NCI-H1694 treated with DMSO at 0.1 percent for 48 hours (cell line): Measurements from ENCODE around the gene ELAVL3.
"Not testable (repeated sequence)": the region's sequence is repeated elsewhere in the genome, so short reads cannot be mapped to it uniquely, and the experiment has no call there.

Experiments used
- DNase-seq: peaks from one replicate; lab custom pipeline; 2025; lab: John Stamatoyannopoulos, UW

The ELAVL3 gene

DNA sequence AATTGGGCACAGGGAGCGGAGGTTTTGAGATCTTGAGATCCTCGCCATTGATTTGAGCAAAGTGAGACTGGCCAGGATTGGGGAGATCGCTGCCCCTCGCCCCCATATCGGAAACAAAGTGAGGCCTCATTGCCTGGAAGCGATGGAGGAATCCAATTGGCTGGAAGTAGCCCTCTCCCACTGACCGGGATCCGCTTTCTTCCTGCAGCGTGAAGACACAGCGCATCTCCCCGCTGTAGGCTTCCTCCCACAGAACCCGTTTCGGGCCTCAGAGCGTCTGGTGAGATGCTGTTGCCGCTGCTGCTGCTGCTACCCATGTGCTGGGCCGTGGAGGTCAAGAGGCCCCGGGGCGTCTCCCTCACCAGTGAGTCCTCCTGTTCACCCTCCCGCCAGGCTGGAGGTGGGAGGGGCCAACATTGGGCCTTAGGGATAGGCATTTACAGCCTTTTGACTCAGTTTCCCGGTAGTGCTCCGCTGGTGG is 45.0 kb downstream of the ELAVL3 start:
- DNase-seq, result no peak

DNA sequence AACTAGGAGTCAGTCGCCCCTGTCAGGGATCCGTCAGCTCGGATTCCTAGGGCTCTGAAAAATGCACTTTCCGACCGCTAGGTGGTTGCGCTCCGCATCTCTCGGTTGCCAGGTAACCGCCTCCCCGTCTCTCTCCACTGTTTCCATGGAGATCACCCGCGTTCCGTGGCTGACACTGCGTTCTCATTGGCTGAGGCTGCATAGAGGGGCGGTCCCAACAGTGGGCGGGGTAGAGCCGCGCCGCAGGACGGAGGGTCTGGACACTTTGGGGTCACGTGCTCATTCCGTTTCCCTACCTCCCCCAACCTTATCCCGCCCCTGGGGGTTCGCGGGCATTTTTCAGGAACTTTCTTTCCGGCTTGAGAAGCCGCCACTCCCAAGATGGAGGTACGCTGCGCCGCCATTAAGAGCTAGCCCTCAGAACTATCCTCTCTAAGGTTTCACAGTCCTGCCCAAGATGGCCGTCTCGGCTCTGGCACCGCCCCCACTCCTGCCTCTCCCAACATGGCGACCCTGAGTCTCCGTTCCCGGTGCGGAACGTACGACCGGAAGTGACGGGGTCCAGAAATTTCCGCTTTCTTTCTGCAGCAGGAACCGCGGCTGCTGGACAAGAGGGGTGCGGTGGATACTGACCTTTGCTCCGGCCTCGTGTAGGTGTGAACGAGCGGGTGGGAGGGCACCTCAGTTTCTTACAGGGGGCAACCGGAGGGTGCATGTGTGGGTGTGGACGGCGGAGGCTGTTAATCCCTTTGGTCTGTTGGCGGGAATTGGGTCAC is 45.6 kb downstream of the ELAVL3 start, which contains the start of the genes ODAD3 and PRKCSH:
Gene ODAD3, minus strand, starts transcription at position 65 of the 776 bp plus-strand sequence. CDS start 105 bp downstream, outside the sequence.
Gene PRKCSH, plus strand, starts transcription at position 579 of the 776 bp plus-strand sequence. CDS start 483 bp downstream, outside the sequence.
- peak; percentile 98 for DNase-seq

DNA sequence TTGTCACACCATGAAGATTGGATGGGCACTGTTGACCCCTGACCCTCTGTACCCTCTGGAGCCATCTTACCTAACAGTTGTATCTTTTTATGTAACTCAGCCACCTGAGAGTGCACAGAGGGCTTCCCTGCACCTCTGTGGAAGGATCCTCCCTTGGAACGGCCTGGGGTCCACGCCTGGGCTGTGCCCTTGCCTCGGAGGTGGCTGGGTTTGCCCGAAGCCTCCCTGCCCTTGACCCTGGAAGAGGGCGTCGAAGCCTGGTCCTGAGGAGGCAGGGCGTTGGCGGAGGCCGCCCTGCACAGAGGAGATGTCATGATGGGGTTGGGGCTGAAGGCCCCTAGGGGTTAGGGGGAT is 46.2 kb downstream of the ELAVL3 start:
- no peak for DNase-seq

DNA sequence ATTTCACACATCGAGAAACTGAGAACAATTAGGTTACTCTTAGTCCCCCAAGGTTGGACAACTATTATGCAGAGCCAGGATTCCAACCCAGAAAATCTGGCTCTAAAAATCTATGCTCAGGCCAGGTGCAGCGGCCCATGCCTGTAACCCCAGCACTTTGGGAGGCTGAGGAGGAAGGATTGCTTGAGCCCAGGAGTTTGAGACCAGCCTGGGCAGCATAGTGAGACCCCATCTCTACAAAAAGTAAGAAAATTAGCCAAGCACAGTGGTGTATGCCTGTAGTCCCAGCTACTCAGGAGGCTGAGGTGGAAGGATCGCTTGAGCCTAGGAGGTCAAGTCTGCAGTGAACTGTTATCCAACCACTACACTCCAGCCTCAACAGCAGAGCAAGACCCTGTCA is 47.3 kb downstream of the ELAVL3 start:
- DNase-seq, result not testable (repeated sequence)

DNA sequence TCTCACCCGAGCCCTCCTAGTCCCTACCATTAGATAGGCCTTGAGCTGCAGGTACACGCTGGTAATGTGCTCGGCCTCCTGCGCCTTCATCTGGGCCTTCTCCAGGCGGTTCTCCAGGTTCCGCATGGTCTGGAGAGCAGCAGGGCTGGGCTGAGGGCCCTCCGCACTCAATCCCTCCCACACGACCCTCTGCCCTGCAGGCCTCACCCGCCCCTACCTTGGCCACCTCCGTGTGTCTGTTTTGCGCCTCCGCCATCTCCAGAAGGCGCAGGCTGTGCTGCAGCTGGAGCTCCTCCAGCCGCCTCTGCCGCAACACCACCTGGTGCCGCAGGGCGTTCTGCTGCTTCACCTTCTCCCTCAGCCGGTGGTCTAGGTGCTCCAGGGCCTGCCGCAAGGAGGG is 54.2 kb downstream of the ELAVL3 start:
- DNase-seq, result no peak

DNA sequence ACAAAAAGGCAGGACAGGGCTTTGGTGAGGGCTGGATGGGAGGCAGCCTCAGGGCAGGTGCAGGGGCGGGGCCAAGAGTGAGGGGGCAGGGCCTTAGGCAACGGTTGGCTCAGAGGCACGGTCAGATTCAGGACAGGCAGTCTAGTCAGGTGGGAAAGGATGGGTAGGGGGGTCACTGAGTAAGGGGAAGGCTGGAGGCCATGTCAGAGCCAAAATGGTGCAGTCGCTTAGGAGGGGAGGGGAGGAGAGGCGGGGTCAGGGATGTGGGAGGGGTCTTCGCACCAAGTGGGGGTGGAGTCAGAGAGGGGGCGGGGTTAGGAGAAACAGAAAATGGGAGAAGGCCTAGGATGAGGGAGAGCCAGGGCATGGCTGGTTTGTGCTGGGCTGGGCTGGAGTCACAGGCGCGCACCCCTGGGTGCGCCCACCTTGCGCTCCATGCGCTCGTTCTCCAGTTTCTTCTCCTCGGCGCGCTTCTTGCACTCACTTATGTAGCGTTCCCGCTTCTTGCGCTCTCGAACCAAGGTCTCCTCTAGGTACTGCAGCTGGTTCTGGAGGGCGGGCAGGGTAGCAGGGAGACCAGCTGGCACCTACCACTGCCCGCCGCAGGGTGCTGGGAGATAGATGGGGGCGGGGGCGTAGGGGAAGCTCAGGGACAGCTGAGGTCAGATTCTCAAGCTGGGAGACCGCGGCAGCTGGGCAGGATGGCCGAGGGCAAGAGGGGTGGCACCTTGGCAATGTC is 55.0 kb downstream of the ELAVL3 start:
- no peak for DNase-seq

DNA sequence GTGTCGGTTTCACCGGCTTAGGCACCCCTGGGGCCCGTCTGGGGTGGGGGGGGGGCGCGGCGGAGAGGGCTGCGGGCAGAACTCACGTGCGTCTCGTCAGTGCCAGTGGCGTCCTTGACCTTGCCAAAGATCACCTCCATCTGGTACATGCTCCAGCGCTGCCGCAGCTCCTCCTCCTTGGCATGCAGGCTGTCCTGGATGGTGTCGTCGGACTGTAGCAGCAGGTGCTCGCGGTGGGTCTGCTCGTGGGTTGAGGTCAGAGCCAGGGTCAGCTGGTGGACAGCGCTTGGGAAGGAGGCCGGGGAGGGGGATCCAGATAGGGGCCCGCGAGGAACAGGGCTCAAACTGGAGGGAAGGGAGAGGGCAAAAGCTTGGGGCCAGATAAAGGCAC is 57.1 kb downstream of the ELAVL3 start:
- no peak for DNase-seq

DNA sequence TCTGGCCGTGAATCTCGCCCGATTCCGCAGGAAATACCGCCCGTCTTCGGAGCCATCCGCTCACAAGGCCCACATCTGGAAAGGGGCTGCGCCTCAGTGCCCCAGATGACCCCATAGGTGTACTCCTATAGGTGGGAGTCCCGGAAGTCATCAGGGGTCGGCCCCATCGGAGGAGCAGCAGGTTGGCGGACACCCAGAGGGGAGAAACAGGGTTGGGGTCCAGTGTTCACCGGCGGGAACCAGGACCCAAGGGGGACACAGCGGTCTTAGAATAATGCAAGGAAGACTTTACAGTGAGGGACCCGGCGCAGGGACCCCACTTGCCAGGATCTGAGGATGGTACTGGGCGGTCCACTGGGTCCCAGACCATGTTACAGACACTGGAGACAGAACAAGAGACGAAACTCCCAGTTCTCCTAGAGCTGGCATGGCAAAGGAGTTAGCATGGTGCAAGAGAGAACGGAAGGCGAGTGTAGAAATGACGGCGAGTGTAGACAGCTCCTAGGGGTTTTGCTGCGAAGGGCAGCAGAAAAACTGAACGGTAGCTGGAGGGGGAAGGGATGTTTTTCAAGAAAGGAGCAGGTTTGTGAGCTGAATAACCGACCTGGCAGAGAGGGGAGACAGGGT is 57.6 kb downstream of the ELAVL3 start:
- no peak for DNase-seq

- no peak for DNase-seq
Observed at GRCh38 chr19:11422163-11423065, 58.4 kb downstream of the ELAVL3 start.

DNA sequence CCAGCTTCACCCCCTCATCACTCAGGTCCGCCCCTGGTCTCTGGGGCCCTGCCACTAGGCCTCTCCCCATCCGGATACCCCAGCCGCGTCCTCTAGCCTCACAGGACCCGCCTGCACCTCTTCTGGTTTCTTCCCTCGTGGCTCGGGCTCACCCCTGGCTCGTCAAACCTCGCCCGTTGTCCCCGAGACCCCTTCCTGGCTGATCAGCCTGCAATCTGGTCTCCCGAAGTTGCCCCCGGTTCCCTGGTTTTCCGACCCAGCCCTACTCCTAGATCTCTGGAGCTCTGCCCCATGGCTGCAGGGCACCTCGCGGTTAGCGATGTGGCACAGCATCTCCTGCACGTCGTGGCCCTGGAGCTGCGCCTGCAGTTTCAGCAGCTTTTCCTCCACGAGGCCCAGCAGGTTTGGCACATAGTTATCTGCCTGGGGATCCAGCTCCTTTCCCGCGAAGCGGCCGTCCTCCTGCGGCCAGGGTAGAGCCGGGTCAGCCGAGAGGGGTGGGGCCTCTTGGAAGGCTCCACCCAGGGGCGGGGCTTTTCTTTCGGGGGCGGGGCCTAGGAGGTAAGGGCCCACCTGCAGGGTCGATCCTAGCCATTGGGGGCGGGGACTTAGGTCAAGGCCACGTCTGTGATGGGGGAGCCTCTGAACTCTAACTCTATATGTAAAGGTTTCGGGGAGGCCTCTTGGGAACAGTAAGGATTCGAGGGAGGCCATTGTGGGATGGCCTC is 59.3 kb downstream of the ELAVL3 start:
- DNase-seq, result no peak

DNA sequence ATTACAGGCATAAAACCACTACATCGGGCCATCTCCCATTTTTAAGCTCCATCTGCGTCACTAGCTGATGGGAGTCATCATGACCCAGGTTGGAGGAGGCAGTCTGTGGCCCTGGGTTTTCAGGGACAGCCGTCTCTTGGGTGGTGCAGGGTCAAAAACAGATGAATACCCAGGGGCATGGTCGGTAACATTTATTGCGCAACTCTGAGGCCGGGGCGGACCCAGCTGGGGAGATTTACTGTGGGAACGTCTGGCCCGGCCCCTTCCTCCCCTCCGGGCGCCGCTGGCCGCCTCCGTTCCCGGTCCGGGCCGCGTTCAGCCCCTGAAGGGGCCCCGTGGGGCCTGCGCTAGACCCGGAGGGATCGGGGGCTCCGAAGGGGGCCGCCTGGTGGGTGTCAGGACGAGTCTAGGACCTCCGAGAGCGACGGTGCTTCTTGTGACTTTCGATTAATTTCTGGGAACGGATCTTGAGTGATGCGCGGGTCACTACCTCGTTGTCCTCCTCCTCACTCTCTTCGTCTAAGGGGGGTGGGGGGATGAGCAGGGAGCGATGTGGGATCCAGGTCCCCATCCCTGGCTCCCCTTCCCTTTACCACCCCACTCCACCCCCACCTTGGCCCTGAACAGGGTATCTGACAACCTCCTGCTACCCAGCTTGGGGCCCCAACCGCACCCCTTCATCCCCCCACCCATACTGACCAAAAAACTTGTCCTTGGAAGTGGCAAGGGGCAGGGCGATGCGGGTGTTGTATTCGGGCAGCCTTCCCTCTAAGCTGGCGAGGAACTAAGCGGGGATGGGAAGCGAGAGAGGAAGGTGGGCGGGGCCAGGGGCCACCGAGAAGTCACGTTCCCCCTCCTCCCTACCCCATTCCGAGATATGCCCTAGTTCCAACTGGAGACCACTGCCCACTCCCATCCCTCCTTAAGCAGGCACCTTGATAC is 60.1 kb downstream of the ELAVL3 start:
- no peak for DNase-seq

DNA sequence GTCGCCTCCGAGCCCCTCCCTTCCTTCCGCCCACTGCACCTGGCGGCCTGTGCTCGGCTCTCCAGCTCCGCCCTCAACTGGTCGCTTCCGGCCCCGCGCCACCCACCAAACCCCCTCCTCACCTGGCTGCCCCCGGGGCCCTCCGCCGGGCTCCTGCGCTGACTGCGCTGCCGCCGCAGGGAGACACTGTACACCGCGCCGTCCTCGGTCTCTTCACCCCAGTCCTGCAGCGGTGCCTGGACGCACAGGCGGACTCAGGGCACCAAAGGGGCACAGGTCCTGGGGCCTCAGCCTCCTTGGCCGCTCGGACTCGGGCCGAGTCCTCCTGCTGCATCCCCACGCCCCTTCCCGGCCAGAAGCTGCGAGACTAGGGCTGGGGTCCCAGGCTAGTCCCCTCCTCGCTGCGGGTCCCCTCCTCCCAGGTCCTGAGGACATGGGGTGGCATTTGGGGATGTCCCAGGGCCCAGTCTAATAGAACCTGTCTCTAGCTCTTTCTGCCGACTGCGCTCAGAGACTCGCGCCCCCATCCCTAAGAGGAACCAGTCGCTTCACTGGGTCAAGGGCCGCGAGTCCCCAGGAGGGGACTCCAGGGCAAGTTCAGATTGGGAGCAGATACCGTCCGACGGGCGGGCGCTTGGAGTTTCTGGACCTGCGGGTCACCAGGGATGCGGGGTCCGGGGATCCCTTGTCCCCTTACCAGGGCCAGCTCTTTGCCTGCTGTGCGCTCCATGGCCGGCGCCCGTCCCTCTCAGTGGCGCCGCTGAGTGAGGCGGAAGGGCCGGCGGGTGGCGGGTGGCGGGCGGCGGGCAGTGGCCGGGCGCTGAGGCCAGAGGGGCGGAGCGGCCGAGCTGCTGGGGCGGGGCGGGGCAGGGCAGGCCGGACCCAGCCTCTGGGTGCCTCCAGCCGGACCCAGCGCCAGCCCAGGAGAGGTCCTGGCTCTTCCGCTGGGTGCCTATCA is 62.0 kb downstream of the ELAVL3 start, which contains the start of gene RGL3:
Gene RGL3, minus strand, starts transcription at position 766 of the 958 bp plus-strand sequence. Its CDS starts 36 bp downstream, at position 730.
- no peak for DNase-seq

- DNase-seq, result no peak
Observed at GRCh38 chr19:11418094-11418548, 62.7 kb downstream of the ELAVL3 start.

DNA sequence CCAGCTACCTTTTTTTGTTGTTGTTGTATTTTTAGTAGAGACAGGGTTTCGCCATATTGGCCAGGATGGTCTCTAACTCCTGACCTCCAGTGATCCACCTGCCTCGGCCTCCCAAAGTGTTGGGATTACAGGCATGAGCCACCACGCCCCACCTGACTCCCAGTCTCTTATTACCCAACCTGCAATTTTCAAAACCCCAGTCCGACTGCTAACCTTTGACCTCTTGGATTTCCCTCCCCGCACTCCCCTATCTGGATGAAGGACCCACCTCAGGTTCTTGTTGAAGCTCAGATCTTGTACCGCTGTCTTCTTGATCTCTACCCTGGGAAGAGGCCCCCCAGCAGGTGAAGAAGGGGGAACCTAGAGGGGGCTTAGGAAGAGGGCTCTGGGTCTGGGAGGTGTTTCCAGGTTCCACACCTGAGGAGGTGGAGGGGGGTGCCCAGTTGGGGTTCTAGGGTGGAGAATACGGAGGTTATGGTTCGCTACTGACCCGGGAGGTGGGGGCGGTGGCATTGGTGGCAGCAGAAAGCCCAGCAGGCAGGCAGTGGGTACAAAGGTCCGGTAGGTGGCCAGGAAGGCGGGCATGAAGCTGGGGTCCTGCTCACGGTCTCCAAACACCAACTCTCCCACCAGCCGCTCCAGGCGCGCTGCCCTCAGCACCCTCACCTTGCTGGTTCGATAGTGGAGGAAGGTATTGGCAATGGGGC is 64.3 kb downstream of the ELAVL3 start:
- no peak for DNase-seq

GRCh38 chr19:11414544-11414943 is 66.3 kb downstream of the ELAVL3 start:
- DNase-seq, result no peak

DNA sequence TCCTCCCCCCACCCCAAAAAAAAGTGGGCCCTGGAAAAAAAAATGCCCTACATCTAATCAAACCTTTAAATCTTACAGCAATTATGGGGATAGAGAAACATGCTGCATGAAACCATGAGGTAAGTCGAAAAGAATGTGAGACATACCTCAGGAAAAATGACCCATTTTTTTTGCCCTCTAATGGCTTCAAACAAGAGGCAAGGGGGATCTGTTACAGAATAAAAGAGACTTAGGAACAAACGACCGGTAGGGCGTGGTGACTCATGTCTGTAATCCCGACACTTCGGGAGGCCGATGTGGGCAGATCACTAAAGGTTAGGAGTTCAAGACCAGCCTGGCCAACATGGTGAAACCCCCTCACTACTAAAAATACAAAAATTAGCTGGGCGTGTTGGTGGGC is 70.2 kb downstream of the ELAVL3 start:
- DNase-seq, result no peak

- DNase-seq, result no peak
Observed at GRCh38 chr19:11408591-11408990, 72.3 kb downstream of the ELAVL3 start.
